ENCODE results near the gene CAMK1D.

CAMK1D gene

GRCh38 chr10:12602521-12602920, 253.2 kb downstream of the CAMK1D start:
- DNase-seq, result no peak

GRCh38 chr10:12603766-12604470, 254.6 kb downstream of the CAMK1D start:
- DNase-seq, result no peak

- peak; percentile 62 for DNase-seq
Measured at GRCh38 chr10:12605580-12606405, 256.4 kb downstream of the CAMK1D start.

GRCh38 chr10:12606461-12606860, 257.1 kb downstream of the CAMK1D start:
- DNase-seq, result peak; percentile 53

GRCh38 chr10:12608761-12609160, 259.4 kb downstream of the CAMK1D start:
- no peak for DNase-seq

GRCh38 chr10:12609435-12609834, 260.1 kb downstream of the CAMK1D start:
- no peak for DNase-seq

- no peak for DNase-seq
Measured at GRCh38 chr10:12613136-12613535, 263.8 kb downstream of the CAMK1D start.

- no peak for DNase-seq
Measured at GRCh38 chr10:12614177-12614995, 265.0 kb downstream of the CAMK1D start.

GRCh38 chr10:12615296-12616220, 266.2 kb downstream of the CAMK1D start:
- DNase-seq, result no peak

- peak; percentile 57 for DNase-seq
Measured at GRCh38 chr10:12617191-12618175, 268.1 kb downstream of the CAMK1D start.

DNA sequence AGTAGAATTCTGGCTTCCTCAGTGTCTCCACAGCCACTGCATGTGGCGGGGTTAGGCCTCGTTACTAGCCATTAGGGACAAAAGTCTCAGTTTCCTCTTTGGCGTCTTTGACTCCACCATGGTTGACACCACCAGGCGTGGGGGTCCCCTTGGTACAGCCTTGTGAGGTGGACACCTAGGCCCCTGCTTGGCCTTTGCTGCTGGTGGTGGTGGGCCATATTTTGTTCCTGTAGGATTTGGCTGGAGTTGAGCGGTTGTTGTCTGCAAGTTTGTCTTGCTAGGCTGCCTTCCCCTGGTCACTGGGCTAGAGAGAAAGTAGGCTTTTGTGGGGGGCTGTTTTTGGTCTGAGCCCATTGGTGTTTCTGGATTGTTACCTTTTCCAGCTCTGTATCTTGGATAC, 272.7 kb downstream of the CAMK1D start:
- no peak for DNase-seq

DNA sequence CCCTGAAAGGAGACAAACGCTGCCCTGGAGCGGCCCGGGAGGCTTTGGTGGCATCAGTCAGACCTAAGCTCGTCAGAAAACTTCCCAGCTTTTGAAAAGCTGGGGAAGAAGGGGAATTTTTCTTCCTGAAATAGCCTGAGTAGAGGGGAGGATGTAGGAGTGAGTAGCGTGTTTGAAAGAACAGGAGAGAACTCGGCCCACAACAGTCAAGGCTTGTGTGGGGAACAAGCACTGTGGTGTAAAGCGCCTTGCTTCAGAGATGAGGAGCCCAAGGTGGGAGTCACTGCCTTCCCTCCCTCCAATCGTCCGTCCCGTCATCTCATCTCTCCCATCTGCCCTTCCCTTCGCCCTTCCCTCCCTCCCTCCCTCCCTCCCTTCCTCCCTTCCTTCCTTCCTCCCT, 273.3 kb downstream of the CAMK1D start:
- DNase-seq, result no peak

DNA sequence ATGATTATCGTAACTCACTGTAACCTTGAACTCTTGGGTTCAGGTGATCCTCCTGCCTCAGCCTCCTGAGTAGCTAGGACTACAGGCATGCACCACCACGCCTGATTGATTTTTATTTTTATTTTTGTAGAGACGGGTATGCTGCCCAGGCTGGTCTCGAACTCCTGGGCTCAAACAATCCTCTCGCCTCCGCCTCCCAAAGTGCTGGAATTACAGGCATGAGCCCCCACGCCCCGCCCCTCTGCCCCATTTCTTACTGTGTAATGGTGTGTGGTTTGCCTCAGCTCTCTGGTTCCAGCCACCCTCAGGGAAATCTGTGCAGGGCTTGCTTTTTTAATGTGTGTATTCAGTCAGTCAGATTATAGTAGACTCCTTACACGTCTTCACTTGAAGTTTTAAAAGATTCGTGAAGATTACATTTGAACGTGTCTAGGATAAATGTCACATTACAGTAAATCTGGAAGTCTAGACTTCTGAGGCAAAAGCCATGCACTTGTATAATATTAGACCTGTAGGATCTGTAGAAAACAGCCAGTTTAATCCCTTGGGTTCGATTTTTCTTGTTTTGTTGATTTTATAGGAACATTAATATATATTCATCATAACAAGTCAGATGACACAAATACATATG, 276.2 kb downstream of the CAMK1D start:
- DNase-seq, result no peak

DNA sequence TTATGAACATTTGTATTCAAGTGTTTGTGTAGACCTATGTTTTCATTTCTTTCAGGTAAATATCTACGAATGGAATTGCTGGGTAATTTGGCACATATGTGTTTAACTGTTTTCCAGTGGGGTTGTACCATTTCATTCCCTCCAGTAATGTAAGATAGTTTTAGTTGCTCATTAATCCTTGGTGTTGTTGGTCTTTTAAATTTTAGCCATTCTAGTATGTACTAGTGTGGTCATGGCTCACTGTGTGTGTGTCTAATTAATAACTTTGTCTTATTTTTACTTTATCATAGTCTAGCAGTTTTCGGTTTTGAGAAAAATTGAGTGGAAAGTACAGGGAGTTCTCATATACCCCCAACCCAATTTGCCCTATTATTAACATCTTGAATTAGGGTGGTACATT, 278.8 kb downstream of the CAMK1D start:
- no peak for DNase-seq

GRCh38 chr10:12628964-12629766, 279.8 kb downstream of the CAMK1D start:
- DNase-seq, result peak; percentile 70

- DNase-seq, result no peak
Measured at GRCh38 chr10:12629767-12630165, 280.4 kb downstream of the CAMK1D start.

- no peak for DNase-seq
Measured at GRCh38 chr10:12631216-12631615, 281.9 kb downstream of the CAMK1D start.

DNA sequence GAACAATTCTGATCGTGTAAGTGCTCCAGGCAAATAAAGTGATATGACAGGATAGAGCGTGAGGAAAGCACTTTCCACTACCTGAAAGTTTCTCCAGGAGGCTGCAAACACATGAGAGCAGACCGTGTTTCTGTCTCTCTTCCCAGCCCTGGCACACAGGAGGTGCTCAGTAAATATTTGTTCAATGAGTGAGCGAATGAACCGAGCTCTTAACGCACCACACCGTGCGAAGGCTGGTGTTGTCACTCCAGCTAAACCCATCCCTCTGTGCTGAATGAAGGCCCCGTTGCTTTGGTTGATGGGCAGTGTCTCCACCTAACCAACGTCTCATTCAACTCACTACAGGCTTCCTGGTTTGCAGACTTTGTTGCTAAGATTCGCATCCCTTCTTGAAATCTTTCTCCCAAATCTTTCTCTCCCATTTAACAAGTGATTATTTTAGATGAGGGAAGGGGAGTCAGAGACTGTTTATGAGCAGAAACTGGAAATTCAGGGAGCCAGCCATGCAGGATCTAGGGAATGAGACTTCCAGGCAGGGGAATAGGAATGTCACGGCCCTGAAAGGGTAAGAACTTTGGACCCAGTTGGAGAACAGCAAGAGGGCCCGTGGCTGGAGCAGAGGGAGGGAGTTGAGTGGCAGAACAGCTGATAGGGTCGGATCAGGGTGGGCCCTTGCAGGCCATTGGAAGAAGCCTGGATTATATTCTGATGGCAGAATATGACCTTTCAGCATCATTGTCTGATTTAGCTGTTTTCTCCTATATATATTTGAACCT, 282.6 kb downstream of the CAMK1D start:
- DNase-seq, result no peak

All from DMS79 treated with DMSO at 0.1 percent for 48 hours (cell line).